Mesenchymal stem cell (in vitro differentiated cells and primary cell): ENCODE measurements around the gene ABCC4.

Experiments
- DNase-seq: peaks from one replicate; pipeline ENCODE4 v3.0.0-alpha.2; 2013
- H2AFZ ChIP-seq: one replicate; pipeline ENCODE4 v1.6.1; 2013; ENCODE audit warnings: low read depth, mild to moderate bottlenecking, control low read depth, inconsistent platforms, low read length, moderate library complexity
- H2AK5ac ChIP-seq: 2 replicates; pipeline ENCODE4 v1.6.1; 2013; ENCODE audit warnings: low read length, moderate library complexity, mild to moderate bottlenecking, inconsistent platforms; ENCODE audit not compliant: severe bottlenecking
- H2BK120ac ChIP-seq: one replicate; pipeline ENCODE4 v1.6.1; 2013; ENCODE audit warnings: low read depth, mild to moderate bottlenecking, inconsistent platforms, low read length, moderate library complexity
- H2BK12ac ChIP-seq, 2 experiments: one replicate each; pipeline ENCODE4 v1.6.1; 2013; ENCODE audit warnings: inconsistent platforms in 2 of 2, low read length in 2 of 2, mild to moderate bottlenecking in 2 of 2, moderate library complexity in 2 of 2, control low read depth in 1 of 2
- H2BK15ac ChIP-seq: one replicate; pipeline ENCODE4 v1.6.1; 2013; ENCODE audit warnings: mild to moderate bottlenecking, low read depth, inconsistent platforms; ENCODE audit not compliant: poor library complexity, severe bottlenecking
- H2BK5ac ChIP-seq: 2 replicates; pipeline ENCODE4 v1.6.1; 2013; ENCODE audit warnings: low read depth, mild to moderate bottlenecking, low read length, control low read depth, inconsistent platforms; ENCODE audit not compliant: poor library complexity, severe bottlenecking
- H3K14ac ChIP-seq, 2 experiments: one replicate each; pipeline ENCODE4 v1.6.1; 2013; ENCODE audit warnings: inconsistent platforms in 2 of 2, low read length in 2 of 2, control low read depth in 1 of 2, mild to moderate bottlenecking in 1 of 2, moderate library complexity in 1 of 2
- H3K18ac ChIP-seq, 2 experiments: one replicate each; pipeline ENCODE4 v1.6.1; 2013; ENCODE audit warnings: inconsistent platforms in 2 of 2, low read length in 2 of 2, control low read depth in 1 of 2, low read depth in 1 of 2, mild to moderate bottlenecking in 1 of 2
- H3K23ac ChIP-seq, 2 experiments: one replicate each; pipeline ENCODE4 v1.6.1; 2013; ENCODE audit warnings: inconsistent platforms in 2 of 2, low read length in 2 of 2, mild to moderate bottlenecking in 2 of 2, moderate library complexity in 2 of 2, control low read depth in 1 of 2
- H3K27ac ChIP-seq: 2 replicates; pipeline ENCODE4 v1.5.1; 2013; ENCODE audit warnings: mild to moderate bottlenecking, moderate library complexity, low read length, control low read depth, inconsistent platforms; ENCODE audit not compliant: poor library complexity, severe bottlenecking
- H3K27me3 ChIP-seq, 2 experiments: 2 replicates each; pipeline versions ENCODE4 v1.6.1 to v1.7.0; 2013; ENCODE audit warnings: low read length in 2 of 2, mild to moderate bottlenecking in 2 of 2, moderate library complexity in 2 of 2, control low read depth in 1 of 2, inconsistent platforms in 1 of 2; ENCODE audit not compliant: control insufficient read depth in 1 of 2, insufficient read depth in 1 of 2
- H3K36me3 ChIP-seq, 2 experiments: 2 replicates each; pipeline versions ENCODE4 v1.6.1 to v1.7.0; 2013; ENCODE audit warnings: low read length in 2 of 2, control low read depth in 1 of 2, inconsistent platforms in 1 of 2, low read depth in 1 of 2, mild to moderate bottlenecking in 1 of 2; ENCODE audit not compliant: insufficient read depth in 2 of 2, control insufficient read depth in 1 of 2
- H3K4ac ChIP-seq, 2 experiments: one replicate each; pipeline ENCODE4 v1.6.1; 2013; ENCODE audit warnings: inconsistent platforms in 2 of 2, low read length in 2 of 2, mild to moderate bottlenecking in 2 of 2, moderate library complexity in 2 of 2, control low read depth in 1 of 2, low read depth in 1 of 2
- H3K4me1 ChIP-seq: 2 replicates; pipeline ENCODE4 v1.6.1; 2013; ENCODE audit warnings: low read depth, low read length, control low read depth; ENCODE audit not compliant: control insufficient read depth, insufficient read depth
- H3K4me2 ChIP-seq: 2 replicates; pipeline ENCODE4 v1.6.1; 2013; ENCODE audit warnings: low read length, mild to moderate bottlenecking, inconsistent platforms; ENCODE audit not compliant: poor library complexity, severe bottlenecking
- H3K4me3 ChIP-seq, 2 experiments: 2 replicates each; pipeline versions ENCODE4 v1.5.1 to v1.7.0; 2013; ENCODE audit warnings: low read length in 2 of 2, mild to moderate bottlenecking in 2 of 2, control low read depth in 1 of 2, low read depth in 1 of 2; ENCODE audit not compliant: insufficient read depth in 1 of 2
- H3K79me1 ChIP-seq: replicated peaks from 2 replicates; pipeline ENCODE4 v1.6.1; 2013; ENCODE audit warnings: mild to moderate bottlenecking, control low read depth, low read length, inconsistent platforms; ENCODE audit not compliant: poor library complexity, severe bottlenecking
- H3K9ac ChIP-seq: 2 replicates; pipeline ENCODE4 v1.7.0; 2013; ENCODE audit warnings: mild to moderate bottlenecking, low read length, moderate library complexity
- H3K9me3 ChIP-seq: 2 replicates; pipeline ENCODE4 v1.7.0; 2013; ENCODE audit warnings: mild to moderate bottlenecking, low read length; ENCODE audit not compliant: control insufficient read depth
- H4K8ac ChIP-seq: one replicate; pipeline ENCODE4 v1.6.1; 2013; ENCODE audit warnings: inconsistent platforms, mild to moderate bottlenecking, low read length, moderate library complexity
- H4K91ac ChIP-seq: one replicate; pipeline ENCODE4 v1.6.1; 2013; ENCODE audit warnings: mild to moderate bottlenecking, low read length, inconsistent platforms
- WGBS: methylation state at CpG from one replicate; pipeline ENCODE4 v1.1.7; 2013; ENCODE audit warnings: mixed read lengths; 5-methylcytosine and 5-hydroxymethylcytosine counted together

Gene ABCC4

GRCh38 chr13:95098916-95099315 is 202.3 kb downstream of the ABCC4 start:
- no peak overlapping the region for H3K27ac ChIP-seq
- H2BK5ac ChIP-seq: no peak overlapping the region
- H2AFZ ChIP-seq: no peak overlapping the region
- no peaks in the 10 kb centered on the region for H3K27me3 ChIP-seq
- H3K23ac ChIP-seq: no peak overlapping the region
- peaks cover 9% of the 10 kb centered on the region for H3K9me3 ChIP-seq
- H2BK12ac ChIP-seq: no peak overlapping the region
- no peak overlapping the region for H2BK15ac ChIP-seq
- no peak overlapping the region for H3K18ac ChIP-seq
- 89% methylated on average over 1 of the region's 2 CpGs for WGBS
- no peak overlapping the region for H3K4ac ChIP-seq
- no peak overlapping the region for H2AK5ac ChIP-seq
- no peak overlapping the region for H4K91ac ChIP-seq
- peaks cover 5% of the 10 kb centered on the region for H3K4me1 ChIP-seq
- no peak overlapping the region for H3K9ac ChIP-seq
- H2BK120ac ChIP-seq: no peak overlapping the region
- peaks cover 9 to 11% of the 10 kb centered on the region in 2 experiments for H3K36me3 ChIP-seq
- H3K4me3 ChIP-seq: no peak overlapping the region
- no peak overlapping the region for H3K14ac ChIP-seq
- H3K4me2 ChIP-seq: no peak overlapping the region
- DNase-seq: no peak
- H4K8ac ChIP-seq: no peak overlapping the region
- H3K79me1 ChIP-seq: peaks cover 12% of the 10 kb centered on the region

- H4K8ac ChIP-seq: no peak overlapping the region
- no peak overlapping the region for H3K4me3 ChIP-seq
- no peak overlapping the region for H3K23ac ChIP-seq
- H3K4me1 ChIP-seq: no peaks in the 10 kb centered on the region
- no peak overlapping the region for H2BK12ac ChIP-seq
- H3K4me2 ChIP-seq: no peak overlapping the region
- H2BK120ac ChIP-seq: no peak overlapping the region
- H3K36me3 ChIP-seq: peaks cover 3 to 8% of the 10 kb centered on the region in 2 experiments
- H3K14ac ChIP-seq: no peak overlapping the region
- H3K9ac ChIP-seq: no peak overlapping the region
- no peaks in the 10 kb centered on the region for H3K9me3 ChIP-seq
- H4K91ac ChIP-seq: no peak overlapping the region
- H2BK15ac ChIP-seq: no peak overlapping the region
- H2AK5ac ChIP-seq: no peak overlapping the region
- no peak overlapping the region for H2AFZ ChIP-seq
- H3K27ac ChIP-seq: no peak overlapping the region
- no peak overlapping the region for H2BK5ac ChIP-seq
- H3K18ac ChIP-seq: no peak overlapping the region
- 100% methylated on average over 3 of the region's 3 CpGs for WGBS
- no peak for DNase-seq
- no peak overlapping the region for H3K4ac ChIP-seq
- H3K79me1 ChIP-seq: peaks cover 15% of the 10 kb centered on the region
- no peaks in the 10 kb centered on the region for H3K27me3 ChIP-seq
Measured at GRCh38 chr13:95091755-95092154, 209.5 kb downstream of the ABCC4 start.

- H3K14ac ChIP-seq: no peak overlapping the region
- H3K18ac ChIP-seq: peak overlapping the region in 1 of 2 experiments; percentile 29
- H3K9me3 ChIP-seq: no peaks in the 10 kb centered on the region
- no peak overlapping the region for H3K23ac ChIP-seq
- no peak overlapping the region for H2BK15ac ChIP-seq
- peaks cover 0 to 15% of the 10 kb centered on the region in 2 experiments for H3K36me3 ChIP-seq
- H3K4me2 ChIP-seq: no peak overlapping the region
- H2BK120ac ChIP-seq: no peak overlapping the region
- H3K27ac ChIP-seq: no peak overlapping the region
- peak; percentile 51 for DNase-seq
- H2AFZ ChIP-seq: no peak overlapping the region
- H2BK12ac ChIP-seq: no peak overlapping the region
- H3K4me3 ChIP-seq: no peak overlapping the region
- H4K91ac ChIP-seq: no peak overlapping the region
- H4K8ac ChIP-seq: no peak overlapping the region
- H3K4ac ChIP-seq: no peak overlapping the region
- peaks cover 16% of the 10 kb centered on the region for H3K79me1 ChIP-seq
- no peaks in the 10 kb centered on the region for H3K4me1 ChIP-seq
- 28% methylated on average over 2 of the region's 3 CpGs for whole genome bisulfite sequencing
- no peak overlapping the region for H2BK5ac ChIP-seq
- H3K9ac ChIP-seq: no peak overlapping the region
- H2AK5ac ChIP-seq: no peak overlapping the region
- H3K27me3 ChIP-seq: no peaks in the 10 kb centered on the region
Measured at GRCh38 chr13:95087746-95088305, 213.4 kb downstream of the ABCC4 start.

GRCh38 chr13:95086761-95087160 is 214.5 kb downstream of the ABCC4 start:
- Histone ChIP-seq H3K9me3 (no peaks in the 10 kb centered on the region), H4K8ac (no peak overlapping the region), H2BK5ac (no peak overlapping the region), H3K4me2 (no peak overlapping the region), H3K4ac (no peak overlapping the region), H3K9ac (no peak overlapping the region), H3K23ac (no peak overlapping the region), H3K27ac (no peak overlapping the region), H3K79me1 (peaks cover 16% of the 10 kb centered on the region), H3K27me3 (no peaks in the 10 kb centered on the region), H2AFZ (no peak overlapping the region), H3K4me1 (no peaks in the 10 kb centered on the region), H3K4me3 (no peak overlapping the region), H2BK120ac (no peak overlapping the region), H3K18ac (no peak overlapping the region), H4K91ac (no peak overlapping the region), H3K36me3 (peaks cover 0 to 15% of the 10 kb centered on the region in 2 experiments), H3K14ac (no peak overlapping the region), H2BK15ac (no peak overlapping the region), H2AK5ac (no peak overlapping the region), H2BK12ac (no peak overlapping the region)
- WGBS: 89% methylated on average over 2 of the region's 2 CpGs
- no peak for DNase-seq
